ENCODE results near the gene HSD11B1L.

Gene HSD11B1L

DNA sequence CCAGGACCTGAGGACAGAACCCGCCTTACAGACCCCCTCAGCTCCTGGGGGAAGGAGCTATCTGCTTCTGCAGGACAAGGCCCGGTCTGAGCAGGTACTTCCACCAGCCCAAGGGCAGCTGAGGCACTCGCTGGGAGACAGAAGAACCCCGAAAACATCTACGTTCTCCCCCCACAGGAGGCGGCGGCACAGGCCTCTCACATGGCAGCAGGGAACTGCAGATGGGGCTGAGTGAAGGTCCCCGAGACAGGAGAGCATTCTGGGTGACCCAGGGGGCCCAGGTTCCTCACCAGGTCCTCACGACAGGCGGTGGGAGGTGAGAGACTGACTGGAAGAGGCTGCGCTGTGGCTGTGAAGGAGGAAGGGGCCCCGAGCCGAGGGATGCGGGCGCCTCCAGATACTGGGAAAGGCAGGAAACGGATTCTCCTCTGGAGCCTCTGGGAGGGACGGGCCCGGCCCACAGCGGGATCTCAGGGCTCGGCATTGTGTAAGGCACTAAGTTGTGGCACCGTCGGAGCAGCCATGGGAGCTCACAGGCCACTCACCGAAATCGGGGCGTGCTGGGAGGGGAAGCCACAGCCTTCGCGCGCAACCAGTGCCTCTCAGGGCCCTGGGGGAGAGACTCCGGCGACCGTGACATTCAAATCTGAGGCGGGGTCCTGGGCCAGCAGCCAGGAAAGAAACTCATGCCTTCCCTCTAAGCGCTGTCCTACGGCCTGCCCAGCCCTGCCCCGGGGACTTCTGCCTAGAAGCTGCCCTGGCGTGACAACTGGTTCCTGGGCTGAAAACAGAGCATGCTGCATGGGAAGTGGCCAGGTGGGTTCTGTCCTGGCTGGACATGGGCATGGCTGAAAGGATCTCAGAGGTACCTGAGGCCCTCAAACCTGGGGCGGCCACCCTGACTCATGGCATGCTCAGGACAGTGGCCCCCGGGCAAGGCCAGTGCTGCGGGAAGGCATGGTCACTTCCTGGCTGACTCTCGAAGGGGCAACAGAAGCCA lies 23.3 kb downstream of the HSD11B1L start:
- Histone ChIP-seq H3K9ac (ENCODE audit: low read length in 2 of 2) (no peak overlapping the region), H3K36me3 (ENCODE audit: control insufficient read depth in 2 of 2, insufficient read depth in 2 of 2, low read length in 2 of 2) (peaks cover 35 to 42% of the 10 kb centered on the region in 2 donors), H3K9me3 (ENCODE audit: control insufficient read depth in 2 of 2, low read length in 2 of 2) (no peaks in the 10 kb centered on the region), H3K4me1 (ENCODE audit: control insufficient read depth, insufficient read depth, low read length) (no peaks in the 10 kb centered on the region), H3K4me3 (ENCODE audit: low read length in 2 of 2) (no peak overlapping the region), H3K27ac (ENCODE audit: low read length) (no peak overlapping the region), H3K27me3 (ENCODE audit: control insufficient read depth in 1 of 2, insufficient read depth in 2 of 2, low read length in 2 of 2) (no peaks in the 10 kb centered on the region)

DNA sequence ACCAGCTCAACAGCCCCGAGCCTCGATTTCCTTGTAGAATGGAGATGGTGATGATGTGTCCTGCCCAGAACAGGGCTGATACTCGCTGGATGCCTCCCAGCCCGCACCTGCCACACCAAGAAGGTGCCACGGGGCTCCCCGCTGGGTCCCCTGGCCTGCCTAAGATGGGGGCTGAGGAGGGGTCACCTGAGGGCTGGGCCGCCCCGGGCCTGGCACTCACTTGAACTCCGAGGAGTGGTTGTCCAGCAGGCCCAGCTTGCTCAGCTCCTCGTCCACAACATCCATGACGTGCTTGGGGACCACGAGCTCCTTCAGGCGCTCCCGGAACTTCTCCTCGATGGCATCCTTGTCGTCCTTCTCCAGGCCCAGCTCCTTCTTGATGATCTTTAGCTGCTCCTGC lies 24.7 kb downstream of the HSD11B1L start:
- Histone ChIP-seq H3K4me3 (ENCODE audit: low read length in 2 of 2) (no peak overlapping the region), H3K4me1 (ENCODE audit: control insufficient read depth, insufficient read depth, low read length) (no peaks in the 10 kb centered on the region), H3K27ac (ENCODE audit: low read length) (no peak overlapping the region), H3K27me3 (ENCODE audit: control insufficient read depth in 1 of 2, insufficient read depth in 2 of 2, low read length in 2 of 2) (no peaks in the 10 kb centered on the region), H3K36me3 (ENCODE audit: control insufficient read depth in 2 of 2, insufficient read depth in 2 of 2, low read length in 2 of 2) (peaks cover 36 to 40% of the 10 kb centered on the region in 2 donors), H3K9ac (ENCODE audit: low read length in 2 of 2) (no peak overlapping the region), H3K9me3 (ENCODE audit: control insufficient read depth in 2 of 2, low read length in 2 of 2) (no peaks in the 10 kb centered on the region)

DNA sequence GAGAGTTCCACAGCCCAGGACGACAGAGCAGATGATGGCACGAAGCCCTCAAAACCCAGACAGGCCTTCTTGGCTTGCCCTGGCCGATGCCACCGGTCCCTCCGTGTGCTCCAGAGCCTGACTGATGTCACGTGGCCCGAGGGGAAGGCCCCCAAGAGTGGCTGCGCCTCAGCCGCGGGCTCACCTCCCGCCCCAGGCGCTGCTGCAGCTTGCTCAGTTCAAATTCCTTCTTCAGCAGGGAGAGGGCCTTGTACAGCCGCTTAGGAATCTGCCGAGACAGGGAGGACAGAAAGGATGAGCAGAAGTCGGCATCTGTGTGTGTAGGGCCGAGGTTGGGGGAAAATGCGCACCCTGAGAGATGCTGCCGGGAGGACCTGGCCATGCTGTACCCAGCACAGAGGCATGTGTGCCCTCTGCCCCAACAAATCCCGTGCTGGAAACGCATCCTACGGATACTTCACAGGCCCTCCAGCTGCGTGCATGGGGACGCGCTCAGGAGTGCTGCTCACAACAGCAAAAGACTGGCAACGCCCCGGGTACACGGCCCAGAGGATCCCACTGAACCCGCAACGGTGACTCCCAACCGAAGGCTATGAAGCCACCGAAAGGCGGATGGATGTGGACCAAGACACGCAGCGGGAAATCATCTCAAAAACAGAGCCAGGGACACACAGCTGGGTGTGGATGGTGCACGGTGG lies 26.2 kb downstream of the HSD11B1L start:
- Histone ChIP-seq H3K27ac (ENCODE audit: low read length) (no peak overlapping the region), H3K9ac (ENCODE audit: low read length in 2 of 2) (no peak overlapping the region), H3K4me1 (ENCODE audit: control insufficient read depth, insufficient read depth, low read length) (no peaks in the 10 kb centered on the region), H3K36me3 (ENCODE audit: control insufficient read depth in 2 of 2, insufficient read depth in 2 of 2, low read length in 2 of 2) (peaks cover 44 to 48% of the 10 kb centered on the region in 2 donors), H3K4me3 (ENCODE audit: low read length in 2 of 2) (no peak overlapping the region), H3K9me3 (ENCODE audit: control insufficient read depth in 2 of 2, low read length in 2 of 2) (no peaks in the 10 kb centered on the region), H3K27me3 (ENCODE audit: control insufficient read depth in 1 of 2, insufficient read depth in 2 of 2, low read length in 2 of 2) (no peaks in the 10 kb centered on the region)

DNA sequence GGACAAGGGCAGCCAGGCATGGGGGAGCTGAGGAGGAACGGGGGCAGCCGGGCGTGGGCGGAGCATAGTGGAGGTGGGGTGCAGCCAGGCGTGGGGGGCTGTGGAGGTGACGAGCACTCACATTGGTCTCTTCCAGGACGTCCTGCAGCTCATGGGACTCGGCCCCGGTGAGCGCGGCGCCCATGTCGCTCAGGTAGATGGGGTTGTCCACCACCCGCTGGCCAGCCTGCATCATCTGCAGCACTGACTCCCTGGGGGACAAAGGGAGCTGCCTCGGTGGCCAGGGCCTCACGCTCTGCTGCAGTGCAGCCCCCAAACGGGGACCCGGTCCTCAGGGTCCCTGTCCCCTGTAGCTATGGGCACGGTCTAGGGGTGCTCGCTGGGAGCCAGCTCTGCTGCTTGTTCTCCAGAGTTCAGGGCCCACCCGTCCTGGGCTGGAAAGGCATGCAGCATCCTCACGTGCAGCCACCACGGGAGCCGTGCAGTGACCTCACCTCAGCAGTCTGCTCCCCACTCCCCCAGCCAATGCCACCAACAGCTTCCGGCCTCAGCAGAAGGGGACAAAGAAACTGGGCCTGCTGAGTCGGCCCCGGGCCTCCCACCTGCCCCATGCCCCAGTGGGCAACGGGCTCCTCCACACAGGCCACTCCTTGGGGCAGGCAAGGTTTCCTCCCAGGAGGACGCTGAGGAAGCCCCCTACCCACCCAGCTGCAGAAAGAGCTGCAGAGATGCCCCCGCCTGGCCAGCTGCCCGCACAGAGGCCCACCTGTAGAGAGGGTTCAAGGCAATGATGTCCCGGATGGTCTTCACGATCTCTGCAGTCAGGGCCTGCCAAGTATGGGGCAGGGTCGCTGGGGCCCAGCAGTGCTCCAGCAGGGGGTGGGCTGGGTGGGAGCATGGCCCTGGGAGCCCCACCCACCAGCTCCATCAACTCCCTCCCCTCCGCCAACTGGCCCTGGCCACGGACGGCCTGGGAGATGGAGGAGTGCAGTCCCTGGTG lies 27.0 kb downstream of the HSD11B1L start:
- H3K27me3 ChIP-seq (ENCODE audit: control insufficient read depth in 1 of 2, insufficient read depth in 2 of 2, low read length in 2 of 2) = no peaks in the 10 kb centered on the region
- H3K9ac ChIP-seq (ENCODE audit: low read length in 2 of 2) = no peak overlapping the region
- H3K36me3 ChIP-seq (ENCODE audit: control insufficient read depth in 2 of 2, insufficient read depth in 2 of 2, low read length in 2 of 2) = peaks cover 50 to 54% of the 10 kb centered on the region in 2 donors
- no peak overlapping the region for H3K27ac ChIP-seq (ENCODE audit: low read length)
- H3K9me3 ChIP-seq (ENCODE audit: control insufficient read depth in 2 of 2, low read length in 2 of 2) = no peaks in the 10 kb centered on the region
- no peak overlapping the region for H3K4me3 ChIP-seq (ENCODE audit: low read length in 2 of 2)
- H3K4me1 ChIP-seq (ENCODE audit: control insufficient read depth, insufficient read depth, low read length) = no peaks in the 10 kb centered on the region

DNA sequence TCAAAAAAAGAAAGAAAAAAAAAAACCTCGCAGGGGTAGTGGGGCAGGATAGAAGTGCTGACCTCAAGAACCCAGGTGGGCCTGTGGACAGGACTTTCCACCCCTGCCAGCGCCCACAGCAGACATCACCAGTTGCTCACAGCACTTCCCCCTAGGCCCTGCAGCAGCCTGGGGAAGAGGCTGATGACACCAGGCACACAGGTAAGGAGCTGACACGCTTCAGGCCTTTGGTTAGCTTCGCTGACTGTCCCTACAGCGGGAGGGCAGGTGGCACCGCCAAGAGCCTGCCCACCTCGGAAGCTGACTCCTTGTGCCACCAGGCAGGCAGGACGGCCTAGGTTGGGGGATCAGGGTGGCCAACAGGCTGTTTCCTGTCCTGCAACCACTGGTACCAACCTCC lies 30.2 kb downstream of the HSD11B1L start:
- no peak overlapping the region for H3K27ac ChIP-seq (ENCODE audit: low read length)
- no peaks in the 10 kb centered on the region for H3K27me3 ChIP-seq (ENCODE audit: control insufficient read depth in 1 of 2, insufficient read depth in 2 of 2, low read length in 2 of 2)
- H3K4me3 ChIP-seq (ENCODE audit: low read length in 2 of 2) = no peak overlapping the region
- no peak overlapping the region for H3K9ac ChIP-seq (ENCODE audit: low read length in 2 of 2)
- no peaks in the 10 kb centered on the region for H3K9me3 ChIP-seq (ENCODE audit: control insufficient read depth in 2 of 2, low read length in 2 of 2)
- H3K4me1 ChIP-seq (ENCODE audit: control insufficient read depth, insufficient read depth, low read length) = no peaks in the 10 kb centered on the region
- H3K36me3 ChIP-seq (ENCODE audit: control insufficient read depth in 2 of 2, insufficient read depth in 2 of 2, low read length in 2 of 2) = peaks cover 40 to 43% of the 10 kb centered on the region in 2 donors

DNA sequence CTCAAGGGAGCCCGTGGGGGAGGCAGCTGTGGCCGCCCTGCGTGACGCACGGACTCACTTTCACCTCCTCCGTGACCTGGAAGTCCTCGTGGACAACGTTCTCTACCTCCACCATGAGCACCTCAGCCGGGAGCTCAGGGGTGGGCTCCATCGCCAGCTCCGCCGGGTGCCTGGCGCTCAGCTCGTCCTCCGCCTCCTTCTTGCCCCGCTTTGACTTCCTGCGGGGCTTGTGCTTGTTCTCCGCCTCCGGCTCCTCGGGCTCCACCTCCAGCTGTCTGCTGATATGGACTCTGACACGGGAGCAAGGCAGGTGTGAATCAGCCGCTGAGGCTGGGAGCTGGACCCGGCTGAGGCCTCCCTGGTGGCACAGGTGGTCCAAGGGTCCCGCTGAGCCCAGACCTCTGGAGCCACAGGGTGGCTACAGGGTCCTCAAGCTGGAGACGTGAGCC lies 30.9 kb downstream of the HSD11B1L start:
- Histone ChIP-seq H3K4me3 (ENCODE audit: low read length in 2 of 2) (no peak overlapping the region), H3K27me3 (ENCODE audit: control insufficient read depth in 1 of 2, insufficient read depth in 2 of 2, low read length in 2 of 2) (no peaks in the 10 kb centered on the region), H3K27ac (ENCODE audit: low read length) (no peak overlapping the region), H3K36me3 (ENCODE audit: control insufficient read depth in 2 of 2, insufficient read depth in 2 of 2, low read length in 2 of 2) (peaks cover 36 to 41% of the 10 kb centered on the region in 2 donors), H3K4me1 (ENCODE audit: control insufficient read depth, insufficient read depth, low read length) (no peaks in the 10 kb centered on the region), H3K9me3 (ENCODE audit: control insufficient read depth in 2 of 2, low read length in 2 of 2) (no peaks in the 10 kb centered on the region), H3K9ac (ENCODE audit: low read length in 2 of 2) (no peak overlapping the region)

DNA sequence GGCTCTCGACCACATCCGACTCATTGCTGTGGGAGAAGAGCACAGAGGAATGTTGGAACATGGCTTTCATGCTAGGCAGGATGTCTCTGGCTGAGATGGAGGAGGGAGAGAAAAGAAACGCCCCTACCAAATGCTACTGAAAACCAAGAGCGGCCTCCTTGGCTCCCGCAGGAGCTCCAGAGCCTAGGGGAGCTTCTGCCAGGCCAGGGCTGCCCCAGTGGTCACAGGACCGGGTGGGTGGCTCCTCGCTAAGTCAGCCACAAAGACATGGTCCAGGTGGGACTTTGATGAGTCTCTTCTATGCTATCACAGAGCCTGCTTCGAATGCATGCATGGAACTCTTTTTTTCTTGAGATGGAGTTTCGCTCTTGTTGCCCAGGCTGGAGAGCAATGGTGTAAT lies 32.4 kb downstream of the HSD11B1L start:
- peaks cover 30 to 36% of the 10 kb centered on the region in 2 donors for H3K36me3 ChIP-seq (ENCODE audit: control insufficient read depth in 2 of 2, insufficient read depth in 2 of 2, low read length in 2 of 2)

DNA sequence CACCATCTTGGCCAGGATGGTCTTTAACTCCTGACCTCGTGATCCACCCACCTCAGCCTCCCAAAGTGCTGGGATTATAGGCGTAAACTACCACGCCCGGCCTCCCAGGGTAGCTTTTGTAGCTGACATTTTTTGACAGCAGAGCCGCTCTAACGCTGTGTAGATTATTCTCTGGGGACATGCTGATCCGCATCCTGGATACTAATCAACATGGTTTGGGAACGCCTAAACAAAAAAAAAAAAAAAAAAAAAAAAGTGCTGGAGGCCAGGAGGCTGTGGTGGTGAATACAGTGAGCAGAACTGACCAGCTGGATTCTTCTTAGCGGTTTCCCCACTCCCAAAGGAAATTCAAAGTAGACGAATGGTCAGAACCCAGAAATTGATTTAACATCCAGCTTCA lies 34.0 kb downstream of the HSD11B1L start:
- Histone ChIP-seq H3K9me3 (ENCODE audit: control insufficient read depth in 2 of 2, low read length in 2 of 2) (no peaks in the 10 kb centered on the region), H3K27me3 (ENCODE audit: control insufficient read depth in 1 of 2, insufficient read depth in 2 of 2, low read length in 2 of 2) (no peaks in the 10 kb centered on the region), H3K36me3 (ENCODE audit: control insufficient read depth in 2 of 2, insufficient read depth in 2 of 2, low read length in 2 of 2) (peaks cover 30 to 34% of the 10 kb centered on the region in 2 donors), H3K9ac (ENCODE audit: low read length in 2 of 2) (no peak overlapping the region), H3K4me3 (ENCODE audit: low read length in 2 of 2) (no peak overlapping the region), H3K27ac (ENCODE audit: low read length) (no peak overlapping the region), H3K4me1 (ENCODE audit: control insufficient read depth, insufficient read depth, low read length) (peaks cover 25% of the 10 kb centered on the region)

More for the DNA sequence above, 32.4 kb downstream of the HSD11B1L start:
- Histone ChIP-seq H3K4me3 (ENCODE audit: low read length in 2 of 2) (no peak overlapping the region), H3K9ac (ENCODE audit: low read length in 2 of 2) (no peak overlapping the region), H3K27ac (ENCODE audit: low read length) (no peak overlapping the region), H3K4me1 (ENCODE audit: control insufficient read depth, insufficient read depth, low read length) (peaks cover 10% of the 10 kb centered on the region), H3K9me3 (ENCODE audit: control insufficient read depth in 2 of 2, low read length in 2 of 2) (no peaks in the 10 kb centered on the region), H3K27me3 (ENCODE audit: control insufficient read depth in 1 of 2, insufficient read depth in 2 of 2, low read length in 2 of 2) (no peaks in the 10 kb centered on the region)

DNA sequence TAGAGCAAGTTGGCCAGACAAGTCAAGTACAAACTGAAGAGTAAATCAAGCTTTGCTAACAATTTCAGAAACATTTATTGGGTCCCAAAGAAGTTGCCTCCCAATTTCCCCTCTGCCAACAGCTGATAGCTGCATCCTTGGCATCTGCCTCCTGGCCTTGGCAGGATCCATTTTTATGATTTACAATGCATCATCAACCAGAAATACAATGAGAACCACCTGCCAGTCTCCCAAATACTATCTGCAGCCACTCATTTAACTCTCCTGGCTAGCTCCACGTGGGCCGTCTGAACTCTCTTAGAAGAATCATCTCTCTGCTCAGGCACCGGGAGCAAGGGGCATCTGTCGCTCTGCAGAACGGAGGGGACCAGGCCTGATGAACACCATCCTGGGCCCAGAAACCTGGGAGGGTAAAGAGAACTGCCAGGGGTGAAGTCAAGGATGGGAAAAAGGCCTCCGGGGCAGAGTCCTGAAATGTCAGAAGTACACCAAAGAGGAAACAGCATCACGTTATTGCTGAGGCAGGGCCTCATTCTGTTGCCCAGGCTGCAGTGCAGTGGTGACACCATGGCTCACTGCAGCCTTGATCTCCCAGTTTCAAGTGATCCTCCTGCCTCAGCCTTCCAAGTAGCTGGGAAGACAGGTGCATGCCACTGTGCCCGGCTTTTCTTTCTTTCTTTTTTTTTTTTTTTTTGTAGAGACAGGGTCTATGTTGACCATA lies 36.5 kb downstream of the HSD11B1L start:
- Histone ChIP-seq H3K27me3 (ENCODE audit: control insufficient read depth in 1 of 2, insufficient read depth in 2 of 2, low read length in 2 of 2) (no peaks in the 10 kb centered on the region), H3K9ac (ENCODE audit: low read length in 2 of 2) (no peak overlapping the region), H3K4me1 (ENCODE audit: control insufficient read depth, insufficient read depth, low read length) (peaks cover 28% of the 10 kb centered on the region), H3K27ac (ENCODE audit: low read length) (no peak overlapping the region), H3K36me3 (ENCODE audit: control insufficient read depth in 2 of 2, insufficient read depth in 2 of 2, low read length in 2 of 2) (peaks cover 16 to 17% of the 10 kb centered on the region in 2 donors), H3K9me3 (ENCODE audit: control insufficient read depth in 2 of 2, low read length in 2 of 2) (no peaks in the 10 kb centered on the region), H3K4me3 (ENCODE audit: low read length in 2 of 2) (no peak overlapping the region)
